PFSK-1 (cell line): ENCODE data around the gene CHRNA7.

Experiments
- FOXP2 ChIP-seq: optimal IDR thresholded peaks from 2 replicates; pipeline ENCODE3; 2011; ENCODE audit warnings: borderline replicate concordance, control low read depth, inconsistent platforms; ENCODE audit not compliant: insufficient read depth; ENCODE audit errors: extremely low read length, extremely low read depth
- POLR2AphosphoS5 ChIP-seq: IDR thresholded peaks from 2 replicates; pipeline ENCODE4 v1.6.1; 2012; ENCODE audit warnings: low read depth, mild to moderate bottlenecking, control low read depth, low read length, moderate library complexity
- SIN3A ChIP-seq: IDR thresholded peaks from 2 replicates; pipeline ENCODE4 v1.6.1; 2012; ENCODE audit warnings: mild to moderate bottlenecking, low read length, moderate library complexity, borderline replicate concordance; ENCODE audit not compliant: insufficient read depth
- TAF1 ChIP-seq: IDR thresholded peaks from 2 replicates; pipeline ENCODE4 v1.6.1; 2012; ENCODE audit warnings: low read length, control low read depth, borderline replicate concordance; ENCODE audit not compliant: insufficient read depth
- TF ChIP-seq, protein P1 (sequence below), 2 experiments: IDR thresholded peaks; 2 replicates each; pipeline versions ENCODE4 v1.6.1 to v1.8.0; 2011 to 2012; ENCODE audit warnings: low read depth in 2 of 2, low read length in 2 of 2, control low read depth in 1 of 2, inconsistent platforms in 1 of 2, mild to moderate bottlenecking in 1 of 2, moderate library complexity in 1 of 2; ENCODE audit not compliant: insufficient read depth in 1 of 2

The CHRNA7 gene

DNA sequence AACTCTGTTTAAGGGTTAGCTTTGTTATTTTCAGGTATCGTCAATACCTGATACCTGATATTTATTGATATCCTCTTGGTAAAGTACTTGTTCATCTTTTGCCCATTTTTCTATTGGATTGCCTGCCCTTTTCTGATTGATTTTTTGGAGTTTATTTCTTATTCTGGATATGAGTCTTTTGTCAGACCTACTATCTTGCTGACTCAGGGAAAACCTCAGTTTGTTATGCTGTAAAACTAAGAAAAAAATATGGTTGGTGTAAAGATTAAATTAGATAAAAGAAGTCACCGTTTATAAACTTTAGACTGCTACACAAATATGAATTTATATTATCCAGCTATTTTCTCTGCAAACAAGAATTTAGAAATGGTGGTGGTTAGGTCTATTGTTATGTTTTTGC, 65.9 kb downstream of the CHRNA7 start:
- no peak for TF ChIP-seq FOXP2
- no peak for TF ChIP-seq TAF1
- no peak for TF ChIP-seq SIN3A
- TF ChIP-seq, protein P1, sequence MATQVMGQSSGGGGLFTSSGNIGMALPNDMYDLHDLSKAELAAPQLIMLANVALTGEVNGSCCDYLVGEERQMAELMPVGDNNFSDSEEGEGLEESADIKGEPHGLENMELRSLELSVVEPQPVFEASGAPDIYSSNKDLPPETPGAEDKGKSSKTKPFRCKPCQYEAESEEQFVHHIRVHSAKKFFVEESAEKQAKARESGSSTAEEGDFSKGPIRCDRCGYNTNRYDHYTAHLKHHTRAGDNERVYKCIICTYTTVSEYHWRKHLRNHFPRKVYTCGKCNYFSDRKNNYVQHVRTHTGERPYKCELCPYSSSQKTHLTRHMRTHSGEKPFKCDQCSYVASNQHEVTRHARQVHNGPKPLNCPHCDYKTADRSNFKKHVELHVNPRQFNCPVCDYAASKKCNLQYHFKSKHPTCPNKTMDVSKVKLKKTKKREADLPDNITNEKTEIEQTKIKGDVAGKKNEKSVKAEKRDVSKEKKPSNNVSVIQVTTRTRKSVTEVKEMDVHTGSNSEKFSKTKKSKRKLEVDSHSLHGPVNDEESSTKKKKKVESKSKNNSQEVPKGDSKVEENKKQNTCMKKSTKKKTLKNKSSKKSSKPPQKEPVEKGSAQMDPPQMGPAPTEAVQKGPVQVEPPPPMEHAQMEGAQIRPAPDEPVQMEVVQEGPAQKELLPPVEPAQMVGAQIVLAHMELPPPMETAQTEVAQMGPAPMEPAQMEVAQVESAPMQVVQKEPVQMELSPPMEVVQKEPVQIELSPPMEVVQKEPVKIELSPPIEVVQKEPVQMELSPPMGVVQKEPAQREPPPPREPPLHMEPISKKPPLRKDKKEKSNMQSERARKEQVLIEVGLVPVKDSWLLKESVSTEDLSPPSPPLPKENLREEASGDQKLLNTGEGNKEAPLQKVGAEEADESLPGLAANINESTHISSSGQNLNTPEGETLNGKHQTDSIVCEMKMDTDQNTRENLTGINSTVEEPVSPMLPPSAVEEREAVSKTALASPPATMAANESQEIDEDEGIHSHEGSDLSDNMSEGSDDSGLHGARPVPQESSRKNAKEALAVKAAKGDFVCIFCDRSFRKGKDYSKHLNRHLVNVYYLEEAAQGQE (IDR thresholded peaks at IDR 0.05; ENCODE audit: insufficient read depth in 1 of 2, low read depth in 2 of 2, low read length in 2 of 2), result no peak
- no peak for TF ChIP-seq POLR2AphosphoS5

DNA sequence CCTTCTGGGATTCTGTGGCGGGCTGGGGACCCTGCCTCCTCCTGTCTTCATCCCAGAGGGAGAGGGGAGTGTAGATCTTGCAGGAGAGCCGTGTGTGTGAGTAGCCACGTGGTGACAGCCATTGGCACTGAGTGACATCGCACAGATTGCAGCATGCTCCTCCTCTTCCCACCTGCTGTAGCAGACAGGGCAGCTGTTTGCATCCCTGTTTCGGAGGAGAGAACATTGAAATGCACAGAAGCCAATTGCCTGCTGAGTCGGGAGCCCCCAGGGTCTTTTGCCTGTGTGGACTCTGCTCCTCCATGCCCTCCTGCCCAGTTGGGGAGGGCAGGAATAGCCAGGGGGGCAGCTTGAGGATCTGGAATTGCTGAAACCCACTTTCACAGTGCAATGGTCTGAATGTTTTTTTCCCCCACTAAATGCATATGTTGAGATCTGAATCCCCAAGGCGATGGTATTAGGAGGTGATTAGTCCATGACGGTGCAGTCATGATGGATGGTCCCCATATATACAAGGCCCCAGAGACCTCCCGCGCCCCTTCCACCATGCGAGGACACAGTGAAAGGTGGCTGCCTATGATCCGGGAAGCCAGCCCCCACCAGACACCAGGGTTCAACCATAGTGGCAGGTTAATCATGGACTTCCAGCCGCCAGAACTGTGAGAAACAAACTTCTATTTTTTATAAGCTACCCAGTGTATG, 66.8 kb downstream of the CHRNA7 start:
- no peak for TF ChIP-seq FOXP2
- TF ChIP-seq POLR2AphosphoS5, result no peak

DNA sequence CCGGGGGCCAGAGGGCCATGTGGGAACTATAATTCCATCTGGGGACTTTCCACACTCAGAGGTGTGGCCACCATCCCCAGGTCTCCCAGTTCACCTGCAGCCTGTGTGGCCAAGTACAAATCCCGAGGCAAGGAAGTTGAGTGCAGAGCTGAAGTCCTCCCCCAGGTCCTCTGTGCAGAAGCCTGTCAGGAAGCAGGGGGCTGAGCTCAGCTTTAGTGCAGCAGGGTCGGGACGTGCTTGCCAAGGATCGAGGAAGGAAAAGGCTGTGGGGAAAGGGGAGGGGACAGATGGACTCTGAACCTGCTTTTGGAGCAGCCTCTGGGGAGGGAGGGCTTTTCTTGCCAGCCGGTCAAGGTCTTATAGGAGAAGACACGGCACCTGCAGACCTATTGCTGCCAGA, 67.7 kb downstream of the CHRNA7 start:
- TF ChIP-seq TAF1, result no peak
- no peak for TF ChIP-seq FOXP2
- TF ChIP-seq, protein P1 (IDR thresholded peaks at IDR 0.05; ENCODE audit: insufficient read depth in 1 of 2, low read depth in 2 of 2, low read length in 2 of 2), result no peak
- TF ChIP-seq SIN3A, result no peak
- TF ChIP-seq POLR2AphosphoS5, result no peak

DNA sequence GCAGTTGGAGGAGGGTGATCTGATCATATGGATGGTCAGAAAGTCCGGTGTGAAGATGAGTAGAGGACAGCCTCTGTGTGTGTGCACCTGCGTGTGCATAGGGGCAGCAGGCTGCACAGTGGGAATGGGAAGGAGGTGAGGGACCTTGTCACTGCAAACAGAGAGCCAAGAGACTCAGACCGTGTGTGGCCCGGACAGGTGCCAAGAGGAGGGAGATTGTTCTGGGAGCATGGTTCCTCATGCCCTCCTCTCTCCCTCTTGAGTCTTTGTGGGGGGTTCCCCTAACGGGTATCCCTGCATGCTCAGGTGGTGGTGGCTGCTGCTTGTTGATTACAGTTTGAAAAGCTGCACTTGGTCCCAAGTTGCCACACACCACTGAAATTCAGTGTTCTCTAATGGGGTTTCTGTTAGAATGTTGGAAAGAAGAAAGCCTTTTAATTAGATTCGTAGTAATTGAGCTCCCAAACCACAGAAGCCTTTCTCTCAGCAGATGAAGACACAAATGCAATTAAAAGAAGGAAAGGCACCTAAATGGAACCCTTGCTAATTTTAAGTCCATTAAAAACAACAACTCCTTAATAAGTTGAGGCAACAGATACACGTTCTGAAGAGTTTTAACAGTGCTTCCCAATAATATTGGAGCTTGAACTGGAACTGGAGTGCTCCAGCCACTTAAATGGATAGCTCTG, 68.9 kb downstream of the CHRNA7 start:
- TF ChIP-seq FOXP2 (no peak), TAF1 (no peak), SIN3A (no peak), POLR2AphosphoS5 (no peak)
- TF ChIP-seq, protein P1 (IDR thresholded peaks at IDR 0.05; ENCODE audit: insufficient read depth in 1 of 2, low read depth in 2 of 2, low read length in 2 of 2), result no peak

DNA sequence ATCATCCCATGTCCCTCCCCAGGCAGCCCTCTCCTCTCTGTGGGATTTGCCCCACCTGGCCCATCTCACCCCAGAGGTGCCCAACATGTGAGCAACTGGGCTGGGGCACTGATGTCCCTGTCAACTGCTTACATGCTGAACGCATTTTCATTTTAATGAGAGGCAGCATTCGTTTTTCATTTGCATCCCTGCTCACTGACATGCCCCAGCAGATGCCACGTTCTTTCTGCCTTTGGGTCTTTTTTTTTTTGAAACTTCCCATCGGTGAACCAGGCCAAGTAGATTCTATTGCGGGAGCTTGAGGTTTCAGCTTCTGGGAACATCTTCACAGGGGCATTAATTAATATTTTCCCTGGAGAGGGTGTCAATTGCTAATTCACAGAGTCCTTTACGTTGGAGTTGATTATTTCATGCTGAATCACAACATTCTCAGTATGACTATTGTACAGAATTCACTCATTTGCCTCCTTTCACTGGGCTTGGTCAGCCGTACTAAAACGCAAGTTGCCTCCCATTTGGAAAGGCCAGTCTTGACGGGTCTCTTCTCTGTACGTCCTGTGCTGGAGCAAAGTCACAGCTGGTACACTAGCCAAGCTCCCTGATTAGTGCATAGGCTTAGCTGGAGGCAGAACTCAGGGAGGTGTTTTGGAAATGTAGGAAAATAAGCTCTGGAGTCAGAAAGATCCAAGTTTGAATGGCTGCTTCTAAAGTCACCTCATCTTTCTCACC, 69.8 kb downstream of the CHRNA7 start:
- no peak for TF ChIP-seq POLR2AphosphoS5
